Measurements from ENCODE around the gene DPYD.

- no peak for TF ChIP-seq YY1 (IDR thresholded peaks at IDR 0.05; ENCODE audit: insufficient read depth, insufficient read length)
- no peak for TF ChIP-seq ZNF274 (IDR thresholded peaks at IDR 0.05; ENCODE audit: low read depth, low read length)
These were observed 369.7 kb downstream of the DPYD start for GRCh38 chr1:97551113-97551512.
